Panc1 (cell line): ENCODE measurements around the gene LRRC4.

Experiments
- POLR2AphosphoS5 ChIP-seq: IDR thresholded peaks from 2 replicates; pipeline ENCODE4 v1.6.1; 2012; ENCODE audit warnings: mild to moderate bottlenecking, low read depth, low read length, moderate library complexity
- SIN3A ChIP-seq: IDR thresholded peaks from 2 replicates; pipeline ENCODE4 v1.6.1; 2012; ENCODE audit warnings: low read depth, mild to moderate bottlenecking, low read length, moderate library complexity, borderline replicate concordance; ENCODE audit not compliant: insufficient read depth
- TCF7L2 ChIP-seq: IDR thresholded peaks from 2 replicates; pipeline ENCODE4 v1.6.1; 2011; ENCODE audit warnings: mild to moderate bottlenecking, low read depth, low read length, inconsistent platforms
- TF ChIP-seq, protein P1 (sequence below): fragments of 450-650 bp; IDR thresholded peaks from 2 replicates; pipeline ENCODE4 v1.5.1; 2017; ENCODE audit warnings: mild to moderate bottlenecking
- TF ChIP-seq, protein P2 (sequence below), 2 experiments: IDR thresholded peaks; 2 replicates each; pipeline ENCODE4 v1.6.1; 2011 to 2012; ENCODE audit warnings: low read depth in 2 of 2, control low read depth in 1 of 2, low read length in 1 of 2, mild to moderate bottlenecking in 1 of 2, moderate library complexity in 1 of 2; ENCODE audit not compliant: insufficient read depth in 1 of 2

DNA sequence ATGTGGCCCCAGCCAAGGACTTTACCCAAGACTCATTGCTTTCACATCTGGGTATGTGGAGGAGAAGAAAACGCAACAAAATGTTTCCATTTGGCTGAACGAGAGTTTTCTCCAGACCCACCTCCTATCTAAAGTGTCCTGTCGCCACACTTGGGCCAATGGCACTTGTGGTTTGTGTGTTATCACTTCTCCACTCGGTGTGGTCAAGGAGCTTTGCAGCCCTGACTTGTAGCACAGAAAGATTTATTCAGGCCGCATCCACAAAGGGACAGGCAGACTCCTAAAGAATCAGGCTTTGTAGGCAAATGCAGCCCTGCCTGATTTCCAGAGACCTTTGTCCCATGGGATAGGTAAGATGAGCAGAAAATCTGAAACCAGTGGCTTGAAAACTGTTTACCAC is 12.8 kb upstream of the LRRC4 start:
- TF ChIP-seq, protein P1, sequence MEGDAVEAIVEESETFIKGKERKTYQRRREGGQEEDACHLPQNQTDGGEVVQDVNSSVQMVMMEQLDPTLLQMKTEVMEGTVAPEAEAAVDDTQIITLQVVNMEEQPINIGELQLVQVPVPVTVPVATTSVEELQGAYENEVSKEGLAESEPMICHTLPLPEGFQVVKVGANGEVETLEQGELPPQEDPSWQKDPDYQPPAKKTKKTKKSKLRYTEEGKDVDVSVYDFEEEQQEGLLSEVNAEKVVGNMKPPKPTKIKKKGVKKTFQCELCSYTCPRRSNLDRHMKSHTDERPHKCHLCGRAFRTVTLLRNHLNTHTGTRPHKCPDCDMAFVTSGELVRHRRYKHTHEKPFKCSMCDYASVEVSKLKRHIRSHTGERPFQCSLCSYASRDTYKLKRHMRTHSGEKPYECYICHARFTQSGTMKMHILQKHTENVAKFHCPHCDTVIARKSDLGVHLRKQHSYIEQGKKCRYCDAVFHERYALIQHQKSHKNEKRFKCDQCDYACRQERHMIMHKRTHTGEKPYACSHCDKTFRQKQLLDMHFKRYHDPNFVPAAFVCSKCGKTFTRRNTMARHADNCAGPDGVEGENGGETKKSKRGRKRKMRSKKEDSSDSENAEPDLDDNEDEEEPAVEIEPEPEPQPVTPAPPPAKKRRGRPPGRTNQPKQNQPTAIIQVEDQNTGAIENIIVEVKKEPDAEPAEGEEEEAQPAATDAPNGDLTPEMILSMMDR = no peak
- TF ChIP-seq POLR2AphosphoS5 = no peak
- no peak for TF ChIP-seq TCF7L2
- TF ChIP-seq, protein P2, sequence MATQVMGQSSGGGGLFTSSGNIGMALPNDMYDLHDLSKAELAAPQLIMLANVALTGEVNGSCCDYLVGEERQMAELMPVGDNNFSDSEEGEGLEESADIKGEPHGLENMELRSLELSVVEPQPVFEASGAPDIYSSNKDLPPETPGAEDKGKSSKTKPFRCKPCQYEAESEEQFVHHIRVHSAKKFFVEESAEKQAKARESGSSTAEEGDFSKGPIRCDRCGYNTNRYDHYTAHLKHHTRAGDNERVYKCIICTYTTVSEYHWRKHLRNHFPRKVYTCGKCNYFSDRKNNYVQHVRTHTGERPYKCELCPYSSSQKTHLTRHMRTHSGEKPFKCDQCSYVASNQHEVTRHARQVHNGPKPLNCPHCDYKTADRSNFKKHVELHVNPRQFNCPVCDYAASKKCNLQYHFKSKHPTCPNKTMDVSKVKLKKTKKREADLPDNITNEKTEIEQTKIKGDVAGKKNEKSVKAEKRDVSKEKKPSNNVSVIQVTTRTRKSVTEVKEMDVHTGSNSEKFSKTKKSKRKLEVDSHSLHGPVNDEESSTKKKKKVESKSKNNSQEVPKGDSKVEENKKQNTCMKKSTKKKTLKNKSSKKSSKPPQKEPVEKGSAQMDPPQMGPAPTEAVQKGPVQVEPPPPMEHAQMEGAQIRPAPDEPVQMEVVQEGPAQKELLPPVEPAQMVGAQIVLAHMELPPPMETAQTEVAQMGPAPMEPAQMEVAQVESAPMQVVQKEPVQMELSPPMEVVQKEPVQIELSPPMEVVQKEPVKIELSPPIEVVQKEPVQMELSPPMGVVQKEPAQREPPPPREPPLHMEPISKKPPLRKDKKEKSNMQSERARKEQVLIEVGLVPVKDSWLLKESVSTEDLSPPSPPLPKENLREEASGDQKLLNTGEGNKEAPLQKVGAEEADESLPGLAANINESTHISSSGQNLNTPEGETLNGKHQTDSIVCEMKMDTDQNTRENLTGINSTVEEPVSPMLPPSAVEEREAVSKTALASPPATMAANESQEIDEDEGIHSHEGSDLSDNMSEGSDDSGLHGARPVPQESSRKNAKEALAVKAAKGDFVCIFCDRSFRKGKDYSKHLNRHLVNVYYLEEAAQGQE (IDR thresholded peaks at IDR 0.05; ENCODE audit: insufficient read depth in 1 of 2, low read depth in 2 of 2, low read length in 1 of 2) = no peak
- no peak for TF ChIP-seq SIN3A
